OCI-LY3 (cell line): ENCODE results near the gene STAC2.

Experiments
- H2AFZ ChIP-seq: fragments of 200-600, 300-600 bp; shearing (Covaris generic); 2 replicates; pipeline ENCODE4 v1.6.0; 2014; ENCODE audit warnings: antibody characterized with exemption, low read depth, low read length
- H3K27ac ChIP-seq: fragments of 200-600, 300-600 bp; sonication (generic); 2 replicates; pipeline ENCODE4 v1.5.1; 2014; ENCODE audit warnings: mild to moderate bottlenecking, low read length, moderate library complexity, mixed read lengths
- H3K27me3 ChIP-seq: fragments of 200-600, 300-600 bp; sonication (generic); 2 replicates; pipeline ENCODE4 v1.6.1; 2014; ENCODE audit warnings: low read depth, low read length, mixed read lengths
- H3K36me3 ChIP-seq: fragments of 200-600, 300-600 bp; sonication (generic); replicated peaks from 2 replicates; pipeline ENCODE3; 2014; ENCODE audit warnings: low read depth, low read length, mixed read lengths
- H3K4me1 ChIP-seq: fragments of 300-600, 200-600 bp; sonication (generic); 2 replicates; pipeline ENCODE4 v1.6.1; 2014; ENCODE audit warnings: low read length, mixed read lengths
- H3K4me2 ChIP-seq: fragments of 200-600, 300-600 bp; sonication (generic); 2 replicates; pipeline ENCODE4 v1.6.1; 2014; ENCODE audit warnings: low read length, mixed read lengths
- H3K4me3 ChIP-seq: fragments of 300-600, 200-600 bp; sonication (generic); 2 replicates; pipeline ENCODE4 v1.5.1; 2014; ENCODE audit warnings: antibody characterized with exemption, mild to moderate bottlenecking, low read length, moderate library complexity
- H3K79me2 ChIP-seq: fragments of 300-600, 200-600 bp; shearing (Covaris generic); 2 replicates; pipeline ENCODE4 v1.6.1; 2014; ENCODE audit warnings: mild to moderate bottlenecking, low read length, mixed read lengths
- H3K9ac ChIP-seq: fragments of 300-600, 200-600 bp; shearing (Covaris generic); 2 replicates; pipeline ENCODE4 v1.6.0; 2014; ENCODE audit warnings: mild to moderate bottlenecking, low read length, moderate library complexity
- H3K9me3 ChIP-seq: fragments of 200-600, 300-600 bp; shearing (Covaris generic); 2 replicates; pipeline ENCODE4 v1.6.1; 2014; ENCODE audit warnings: low read length, mixed read lengths; ENCODE audit not compliant: insufficient read depth
- H4K20me1 ChIP-seq: fragments of 200-600, 300-600 bp; sonication (generic); 2 replicates; pipeline ENCODE4 v1.6.1; 2016; ENCODE audit warnings: low read length, mixed read lengths; ENCODE audit not compliant: insufficient read depth
- CTCF ChIP-seq: fragments of 200-600, 300-600 bp; sonication (generic); IDR thresholded peaks from 2 replicates; pipeline ENCODE4 v1.5.1; 2014; ENCODE audit warnings: antibody characterized with exemption, low read length, low read depth
- EZH2phosphoT487 ChIP-seq: fragments of 200-600 bp; shearing (Covaris generic); IDR thresholded peaks from 2 replicates; pipeline ENCODE4 v1.6.1; 2018; ENCODE audit warnings: antibody characterized with exemption, mixed run types, low read depth

Gene STAC2

GRCh38 chr17:39218906-39219305, 6.8 kb downstream of the STAC2 start:
- H3K36me3 ChIP-seq = no peaks in the 10 kb centered on the region
- no peaks in the 10 kb centered on the region for H3K4me1 ChIP-seq
- H3K9ac ChIP-seq = no peak overlapping the region
- no peak overlapping the region for H2AFZ ChIP-seq
- H3K9me3 ChIP-seq = no peaks in the 10 kb centered on the region
- H4K20me1 ChIP-seq = no peaks in the 10 kb centered on the region
- H3K4me2 ChIP-seq = no peak overlapping the region
- H3K27me3 ChIP-seq = peaks cover 10% of the 10 kb centered on the region
- H3K27ac ChIP-seq = no peak overlapping the region
- H3K79me2 ChIP-seq = no peaks in the 10 kb centered on the region
- no peak overlapping the region for H3K4me3 ChIP-seq
- TF ChIP-seq CTCF (no peak), EZH2phosphoT487 (no peak)

- Histone ChIP-seq H3K9me3 (no peaks in the 10 kb centered on the region), H3K27ac (no peak overlapping the region), H3K36me3 (no peaks in the 10 kb centered on the region), H3K27me3 (peaks cover 7% of the 10 kb centered on the region; the same call in 1 of the 2 replicates), H3K4me3 (no peak overlapping the region), H3K4me2 (no peak overlapping the region), H4K20me1 (no peaks in the 10 kb centered on the region), H2AFZ (no peak overlapping the region), H3K4me1 (no peaks in the 10 kb centered on the region), H3K79me2 (no peaks in the 10 kb centered on the region), H3K9ac (no peak overlapping the region)
- no peak for TF ChIP-seq EZH2phosphoT487
- TF ChIP-seq CTCF = no peak
Observed at GRCh38 chr17:39217734-39218369, 7.9 kb downstream of the STAC2 start.

GRCh38 chr17:39213852-39214251, 11.9 kb downstream of the STAC2 start:
- H3K4me2 ChIP-seq = no peak overlapping the region
- H3K9ac ChIP-seq = no peak overlapping the region
- H4K20me1 ChIP-seq = no peaks in the 10 kb centered on the region
- no peak overlapping the region for H3K4me3 ChIP-seq
- no peaks in the 10 kb centered on the region for H3K9me3 ChIP-seq
- no peak overlapping the region for H2AFZ ChIP-seq
- H3K27me3 ChIP-seq = peaks cover 24% of the 10 kb centered on the region
- peaks cover 12% of the 10 kb centered on the region for H3K4me1 ChIP-seq
- no peaks in the 10 kb centered on the region for H3K79me2 ChIP-seq
- TF ChIP-seq CTCF (no peak), EZH2phosphoT487 (no peak)
- H3K27ac ChIP-seq = no peak overlapping the region
- no peaks in the 10 kb centered on the region for H3K36me3 ChIP-seq

GRCh38 chr17:39212841-39213480, 12.8 kb downstream of the STAC2 start:
- H3K79me2 ChIP-seq = no peaks in the 10 kb centered on the region
- no peak overlapping the region for H3K4me3 ChIP-seq
- peaks cover 22% of the 10 kb centered on the region for H3K27me3 ChIP-seq
- H3K4me2 ChIP-seq = no peak overlapping the region
- H3K36me3 ChIP-seq = no peaks in the 10 kb centered on the region
- peaks cover 21% of the 10 kb centered on the region for H3K4me1 ChIP-seq
- TF ChIP-seq CTCF = no peak
- no peaks in the 10 kb centered on the region for H4K20me1 ChIP-seq
- H3K9ac ChIP-seq = no peak overlapping the region
- no peak overlapping the region for H2AFZ ChIP-seq
- no peak overlapping the region for H3K27ac ChIP-seq
- no peaks in the 10 kb centered on the region for H3K9me3 ChIP-seq
